SKM-1 treated with dmso at 0.1 percent for 144 hours (cell line): ENCODE measurements around the gene NRIP1.
"Not testable (repeated sequence)": the region's sequence is repeated elsewhere in the genome, so short reads cannot be mapped to it uniquely, and the experiment has no call there.

Experiments used
- DNase-seq: peaks from one replicate; lab custom pipeline; 2025; ENCODE audit not compliant: unreplicated experiment; lab: John Stamatoyannopoulos, UW

The NRIP1 gene

DNA sequence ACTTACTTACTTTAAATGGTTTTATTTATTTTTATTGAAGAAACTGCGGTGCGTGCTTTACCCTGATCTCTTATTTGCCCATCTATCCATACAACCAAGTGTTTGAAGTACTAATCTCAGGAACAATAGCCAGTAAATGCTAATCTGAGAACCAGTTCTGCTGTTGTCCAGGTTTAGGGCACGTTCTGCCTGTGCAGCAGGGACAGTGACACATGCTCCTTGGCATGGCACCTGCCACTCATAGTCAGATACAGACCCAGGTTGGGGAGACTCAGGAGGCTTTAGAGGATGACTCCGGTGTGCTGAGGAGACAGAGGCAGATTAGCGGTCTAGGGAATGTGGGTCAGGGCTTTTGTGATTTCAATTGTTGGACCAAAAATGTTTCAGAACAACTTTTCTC lies 83.6 kb downstream of the NRIP1 start:
- DNase-seq, result no peak

GRCh38 chr21:14979264-14979663 lies 85.5 kb downstream of the NRIP1 start:
- DNase-seq, result no peak

GRCh38 chr21:14977814-14978213 lies 87.0 kb downstream of the NRIP1 start:
- no peak for DNase-seq

DNA sequence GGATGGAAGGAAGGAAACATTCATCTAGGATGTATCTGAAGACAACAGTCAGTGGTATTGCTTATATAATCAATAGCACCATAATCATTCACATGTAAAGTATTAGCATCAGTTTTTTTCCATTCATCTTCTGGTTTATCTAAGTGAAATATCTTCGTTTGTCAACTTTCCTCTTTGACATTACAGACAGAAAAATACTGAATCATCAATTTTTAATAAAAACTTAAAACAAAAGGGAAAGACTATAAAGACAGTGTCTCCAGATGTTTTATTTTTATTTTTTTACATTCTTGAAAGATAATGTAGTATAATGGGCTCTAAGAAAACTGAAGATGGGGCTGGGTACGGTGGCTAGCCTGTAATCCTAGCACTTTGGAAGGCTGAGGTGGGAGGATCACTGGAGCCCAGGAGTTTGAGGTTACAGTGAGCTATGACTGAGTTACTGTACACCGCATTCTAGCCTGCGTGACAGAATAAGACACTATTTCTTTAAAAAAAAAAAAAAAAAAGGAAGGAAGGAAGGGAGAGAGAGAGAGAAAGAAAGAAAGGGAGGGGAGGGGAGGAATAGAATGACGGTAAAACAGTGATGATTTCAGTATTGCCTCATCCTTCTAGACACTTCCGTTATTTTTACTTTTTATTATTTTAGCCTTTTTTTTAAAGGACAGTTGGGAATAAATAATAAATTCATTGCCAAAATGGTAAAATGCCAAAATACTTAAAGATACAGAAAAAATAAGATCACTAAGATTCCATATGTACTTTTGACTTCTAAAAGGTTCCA lies 89.5 kb downstream of the NRIP1 start:
- no peak for DNase-seq

- DNase-seq, result no peak
Measured at GRCh38 chr21:14972678-14973077, 92.1 kb downstream of the NRIP1 start.

- DNase-seq, result no peak
Measured at GRCh38 chr21:14968821-14969220, 96.0 kb downstream of the NRIP1 start.

- no peak for DNase-seq
Measured at GRCh38 chr21:14968029-14968428, 96.8 kb downstream of the NRIP1 start.

- DNase-seq, result no peak
Measured at GRCh38 chr21:14964621-14965020, 100.2 kb downstream of the NRIP1 start.

DNA sequence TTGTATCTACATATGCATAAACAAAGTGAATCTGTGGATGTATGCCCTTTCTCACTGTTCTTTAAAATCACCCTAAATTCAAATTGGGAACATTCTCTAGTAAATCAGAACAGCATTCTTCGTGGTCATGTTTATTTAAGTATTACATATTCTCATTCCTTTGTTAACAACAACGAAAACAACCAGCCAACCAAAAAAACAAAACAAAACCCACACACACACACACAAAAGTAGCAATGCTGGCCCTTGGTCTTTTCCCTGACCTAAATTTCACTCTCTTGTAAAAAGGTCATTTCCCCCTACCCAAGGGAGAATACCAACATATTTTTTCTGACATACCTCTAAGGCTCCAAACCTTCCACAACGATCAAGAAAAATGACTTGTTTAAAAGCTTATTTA lies 102.6 kb downstream of the NRIP1 start:
- no peak for DNase-seq

DNA sequence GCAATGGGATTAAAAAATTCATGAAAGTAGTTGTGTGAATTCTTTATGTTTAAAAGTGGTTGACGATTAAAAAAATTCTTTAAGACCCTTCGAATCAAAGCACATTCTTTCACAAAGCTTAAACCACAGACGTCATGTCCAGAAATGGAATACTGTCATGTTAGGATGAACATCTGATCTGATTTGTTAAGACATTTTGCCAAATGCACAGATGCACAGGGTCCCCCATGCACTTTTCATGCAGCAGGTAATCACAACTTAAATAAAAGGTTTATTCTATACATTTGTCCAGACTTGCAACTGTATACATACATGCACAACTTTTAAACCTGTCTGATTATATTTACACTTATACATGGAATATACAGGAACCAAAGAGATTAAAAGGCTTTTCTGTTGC lies 103.3 kb downstream of the NRIP1 start:
- no peak for DNase-seq

GRCh38 chr21:14959343-14959742 lies 105.5 kb downstream of the NRIP1 start:
- no peak for DNase-seq

DNA sequence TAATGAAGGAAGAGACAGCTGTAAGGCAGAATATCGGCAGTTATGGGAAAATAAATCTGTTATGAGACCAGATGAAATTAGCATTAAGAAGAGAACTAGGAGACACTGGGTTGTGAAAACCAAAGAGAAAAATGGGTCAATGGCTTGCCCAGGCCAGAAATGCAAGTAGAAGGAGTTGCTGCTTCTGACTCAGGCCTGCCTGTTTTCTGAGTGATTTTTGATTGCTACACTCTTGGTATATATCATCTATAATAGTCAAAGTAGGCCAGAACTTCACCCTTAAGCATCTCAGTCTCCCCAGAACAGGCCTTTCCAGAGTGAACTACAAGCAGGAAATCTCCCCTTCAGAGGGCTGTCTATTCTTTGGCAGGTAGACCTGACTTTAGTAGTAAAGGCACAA lies 107.0 kb downstream of the NRIP1 start:
- no peak for DNase-seq

GRCh38 chr21:14956807-14957206 lies 108.0 kb downstream of the NRIP1 start:
- no peak for DNase-seq

DNA sequence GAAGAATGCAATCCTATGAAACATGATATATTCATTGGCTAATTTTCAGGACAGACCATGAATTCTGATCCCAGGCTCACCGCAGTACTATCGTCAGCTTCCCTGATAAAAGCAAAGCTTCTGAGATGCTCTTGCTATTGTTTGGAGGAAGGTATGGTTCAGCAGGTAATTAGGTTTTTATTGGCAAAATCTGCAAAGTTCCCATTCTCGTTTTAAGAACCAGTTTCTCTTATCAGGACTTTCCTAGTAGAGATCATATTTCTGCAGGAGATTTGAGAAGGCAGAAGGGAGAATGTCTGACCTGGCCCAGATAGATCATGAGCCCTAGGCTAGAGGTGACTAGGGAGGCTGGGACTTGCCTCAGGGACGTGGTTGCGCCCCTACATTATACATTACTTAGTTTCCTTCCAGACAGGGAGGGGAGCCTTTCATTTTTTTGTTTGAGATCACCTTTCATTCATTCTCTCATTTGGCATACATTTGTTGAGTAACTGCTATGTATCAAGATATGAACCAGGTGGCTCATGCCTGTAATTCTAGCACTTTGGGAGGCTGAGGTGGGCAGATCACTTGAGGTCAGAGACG lies 108.8 kb downstream of the NRIP1 start:
- no peak for DNase-seq

DNA sequence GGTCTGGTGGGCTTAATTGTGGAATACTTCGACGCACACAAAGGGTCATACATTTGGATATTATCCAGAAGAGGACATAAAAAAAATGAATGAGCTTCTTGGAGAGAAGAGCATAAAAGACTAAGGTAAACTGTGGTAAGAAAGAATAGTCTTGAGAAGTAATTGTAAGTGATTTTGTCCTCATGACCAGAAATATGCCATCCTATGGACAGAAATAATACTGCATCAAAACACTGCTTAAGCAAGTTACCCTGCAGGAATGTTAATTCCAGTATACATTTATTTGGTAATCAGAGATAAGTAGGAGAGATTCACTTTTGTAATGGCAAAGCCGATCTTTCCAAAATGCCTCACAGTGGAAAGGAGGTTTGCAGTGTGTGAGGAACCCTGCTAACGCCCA lies 111.9 kb downstream of the NRIP1 start:
- DNase-seq, result no peak

DNA sequence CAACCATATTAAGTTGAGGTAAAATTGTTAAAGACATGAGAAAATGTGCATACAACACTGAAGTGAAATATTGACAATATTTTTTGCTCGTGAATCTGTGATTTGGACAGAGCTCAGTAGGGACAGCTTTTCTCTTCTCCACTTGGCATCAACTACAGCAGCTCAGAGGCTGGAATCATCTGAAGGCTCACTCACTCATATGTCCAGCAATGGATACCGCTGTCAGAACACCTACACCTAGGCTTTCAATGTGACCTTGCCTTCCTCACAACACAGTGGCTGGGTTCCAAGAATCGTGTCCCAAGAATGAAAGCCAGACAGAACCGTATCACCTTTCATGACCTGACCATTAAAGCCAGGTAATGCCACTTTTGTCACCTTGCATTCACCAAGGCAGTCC lies 115.2 kb downstream of the NRIP1 start:
- DNase-seq, result no peak

- DNase-seq, result no peak
Measured at GRCh38 chr21:14947613-14948160, 117.1 kb downstream of the NRIP1 start.

- no peak for DNase-seq
Measured at GRCh38 chr21:14945176-14945575, 119.6 kb downstream of the NRIP1 start.

DNA sequence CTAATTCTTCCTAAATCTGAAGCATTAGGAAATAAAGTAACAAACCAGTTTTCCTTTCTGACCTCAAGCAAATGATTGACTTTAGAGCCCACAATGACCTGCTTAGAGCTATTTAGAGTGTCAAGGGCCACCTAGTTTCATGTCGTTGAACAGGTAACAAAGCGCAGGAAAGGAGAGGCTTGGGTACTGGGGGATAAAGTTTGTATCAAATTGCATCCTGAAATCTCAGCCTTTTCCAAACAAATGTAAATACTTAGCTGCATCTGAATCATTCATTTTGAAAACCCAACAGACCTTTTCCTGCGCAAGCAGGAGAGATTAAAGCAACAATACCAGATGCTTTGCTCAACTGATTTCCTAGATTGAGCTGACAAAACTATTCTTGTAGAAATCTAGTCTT lies 121.2 kb downstream of the NRIP1 start:
- DNase-seq, result no peak

GRCh38 chr21:14942801-14943490 lies 121.9 kb downstream of the NRIP1 start:
- DNase-seq, result no peak

DNA sequence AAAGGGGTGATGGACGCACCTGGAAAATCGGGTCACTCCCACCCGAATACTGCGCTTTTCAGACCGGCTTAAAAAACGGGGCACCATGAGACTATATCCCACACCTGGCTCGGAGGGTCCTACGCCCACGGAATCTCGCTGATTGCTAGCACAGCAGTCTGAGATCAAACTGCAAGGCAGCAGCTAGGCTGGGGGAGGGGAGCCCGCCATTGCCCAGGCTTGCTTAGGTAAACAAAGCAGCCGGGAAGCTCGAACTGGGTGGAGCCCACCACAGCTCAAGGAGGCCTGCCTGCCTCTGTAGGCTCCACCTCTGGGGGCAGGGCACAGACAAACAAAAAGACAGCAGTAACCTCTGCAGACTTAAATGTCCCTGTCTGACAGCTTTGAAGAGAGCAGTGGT lies 137.5 kb downstream of the NRIP1 start:
- not testable (repeated sequence) for DNase-seq

GRCh38 chr21:14926186-14926585 lies 138.6 kb downstream of the NRIP1 start:
- no peak for DNase-seq
